ENCODE results near the gene PTPRG. TPM values are rescaled to one million over a fixed set of nuclear protein-coding genes. Genes with fewer than 3 reads are reported as not detected.

The PTPRG gene
- total RNA-seq, 2 donors from 2014 or later = 23.9 to 31.6 TPM

GRCh38 chr3:61790411-61790810 is 229.0 kb downstream of the PTPRG start:
- no peak for ATAC-seq
- Histone ChIP-seq H3K4me3 (no peak overlapping the region), H3K36me3 (replicated peaks in 1 of 2; ENCODE audit: insufficient read depth in 1 of 2, low read depth in 2 of 2) (no peaks in the 10 kb centered on the region), H3K9me3 (no peaks in the 10 kb centered on the region), H3K4me1 (no peaks in the 10 kb centered on the region), H3K27me3 (no peaks in the 10 kb centered on the region), H3K27ac (no peak overlapping the region)
- DNase-seq = no peak
- intact Hi-C loops (cut with DNase I) = no loop called here
- no peak for TF ChIP-seq POLR2A (IDR thresholded peaks at IDR 0.05)
- TF ChIP-seq CTCF (IDR thresholded peaks at IDR 0.05) = no peak

GRCh38 chr3:61793056-61793455 is 231.7 kb downstream of the PTPRG start:
- intact Hi-C loops (cut with DNase I) = no loop called here
- H3K27ac ChIP-seq = no peak overlapping the region
- WGBS, 2 donors = 85 to 97% methylated on average over 2 of the region's 2 CpGs
- no peaks in the 10 kb centered on the region for H3K36me3 ChIP-seq (replicated peaks in 1 of 2; ENCODE audit: insufficient read depth in 1 of 2, low read depth in 2 of 2)
- ATAC-seq = no peak
- H3K4me1 ChIP-seq = no peaks in the 10 kb centered on the region
- H3K27me3 ChIP-seq = no peaks in the 10 kb centered on the region
- H3K4me3 ChIP-seq = no peak overlapping the region
- TF ChIP-seq POLR2A (IDR thresholded peaks at IDR 0.05) (no peak), CTCF (IDR thresholded peaks at IDR 0.05) (no peak)
- H3K9me3 ChIP-seq = no peaks in the 10 kb centered on the region
- DNase-seq = no peak

GRCh38 chr3:61793521-61793920 is 232.2 kb downstream of the PTPRG start:
- H3K4me3 ChIP-seq = no peak overlapping the region
- H3K4me1 ChIP-seq = no peaks in the 10 kb centered on the region
- H3K27ac ChIP-seq = no peak overlapping the region
- TF ChIP-seq CTCF (IDR thresholded peaks at IDR 0.05) (no peak), POLR2A (IDR thresholded peaks at IDR 0.05) (no peak)
- no peaks in the 10 kb centered on the region for H3K27me3 ChIP-seq
- H3K36me3 ChIP-seq (replicated peaks in 1 of 2; ENCODE audit: insufficient read depth in 1 of 2, low read depth in 2 of 2) = no peaks in the 10 kb centered on the region
- intact Hi-C loops (cut with DNase I) = no loop called here
- DNase-seq (no peak), ATAC-seq (no peak)
- no peaks in the 10 kb centered on the region for H3K9me3 ChIP-seq

GRCh38 chr3:61794341-61794740 is 233.0 kb downstream of the PTPRG start:
- Histone ChIP-seq H3K36me3 (replicated peaks in 1 of 2; ENCODE audit: insufficient read depth in 1 of 2, low read depth in 2 of 2) (no peaks in the 10 kb centered on the region), H3K27ac (no peak overlapping the region), H3K9me3 (no peaks in the 10 kb centered on the region), H3K4me1 (no peaks in the 10 kb centered on the region), H3K4me3 (no peak overlapping the region), H3K27me3 (no peaks in the 10 kb centered on the region)
- 86 to 87% methylated on average over 3 of the region's 3 CpGs for WGBS, 2 donors
- intact Hi-C loops (cut with DNase I) = no loop called here
- DNase-seq = no peak
- no peak for ATAC-seq
- TF ChIP-seq CTCF (IDR thresholded peaks at IDR 0.05) = no peak

- intact Hi-C loops (cut with DNase I) = no loop called here
- Histone ChIP-seq H3K36me3 (replicated peaks in 1 of 2; ENCODE audit: insufficient read depth in 1 of 2, low read depth in 2 of 2) (no peaks in the 10 kb centered on the region), H3K27me3 (no peaks in the 10 kb centered on the region), H3K4me1 (no peaks in the 10 kb centered on the region), H3K9me3 (no peaks in the 10 kb centered on the region), H3K4me3 (no peak overlapping the region), H3K27ac (no peak overlapping the region)
- ATAC-seq = no peak
- no peak for DNase-seq
- WGBS, 2 donors = 48 to 62% methylated on average over 2 of the region's 2 CpGs
- TF ChIP-seq CTCF (IDR thresholded peaks at IDR 0.05) (no peak), POLR2A (IDR thresholded peaks at IDR 0.05) (no peak)
These were observed 233.6 kb downstream of the PTPRG start for GRCh38 chr3:61794961-61795360.

Data from body of pancreas (tissue), 4 donors.